Cortex of kidney (tissue), 1 donor: ENCODE results near the gene ZNF678.
"Not testable (repeated sequence)": the region's sequence is repeated elsewhere in the genome, so short reads cannot be mapped to it uniquely, and the experiment has no call there.

Source experiments
- DNase-seq: peaks from one replicate; lab custom pipeline; 2025; lab: John Stamatoyannopoulos, UW

ZNF678 gene

DNA sequence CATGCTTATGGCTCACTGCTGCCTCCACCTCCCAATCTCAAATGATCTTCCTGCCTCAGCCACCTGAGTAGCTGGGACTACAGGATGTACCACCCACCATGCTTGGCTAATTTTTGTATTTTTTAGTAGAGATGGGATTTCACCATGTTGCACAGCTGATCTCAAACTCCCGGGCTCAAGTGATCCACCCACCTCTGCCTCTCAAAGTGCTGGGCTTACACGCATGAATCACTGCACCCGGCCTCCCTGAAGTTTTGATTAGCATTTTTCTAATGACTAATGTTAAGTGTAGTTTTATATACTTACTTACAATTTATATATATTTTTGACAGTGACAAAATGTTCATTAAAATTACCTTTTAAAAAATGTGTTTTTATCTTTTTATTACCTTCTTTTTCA, 41.1 kb downstream of the ZNF678 start:
- no peak for DNase-seq

GRCh38 chr1:227606271-227606670, 42.9 kb downstream of the ZNF678 start:
- not testable (repeated sequence) for DNase-seq

- no peak for DNase-seq
Measured at GRCh38 chr1:227607336-227607898, 44.1 kb downstream of the ZNF678 start.

- DNase-seq, result no peak
Measured at GRCh38 chr1:227612658-227613057, 49.3 kb downstream of the ZNF678 start.

DNA sequence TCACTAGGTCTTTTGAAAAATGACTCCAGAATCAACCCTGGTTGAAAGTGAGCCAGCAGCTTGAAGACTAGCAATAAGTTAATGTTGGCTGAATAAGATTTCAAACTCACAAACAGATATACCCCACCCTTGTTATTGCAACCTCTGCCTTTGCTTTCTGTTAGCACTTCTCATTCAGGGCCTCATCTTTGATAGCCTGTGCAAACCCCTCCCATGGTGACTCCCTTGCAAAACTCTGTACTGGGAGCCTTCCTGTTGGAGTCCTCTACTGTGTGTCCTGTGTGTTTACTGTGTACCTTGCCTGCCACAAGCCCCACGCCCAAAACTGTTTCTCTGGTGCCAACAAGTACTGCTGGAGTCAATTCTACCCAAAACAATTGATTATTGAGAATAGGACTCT, 50.2 kb downstream of the ZNF678 start:
- no peak for DNase-seq

GRCh38 chr1:227621211-227621610, 57.9 kb downstream of the ZNF678 start:
- DNase-seq, result no peak

DNA sequence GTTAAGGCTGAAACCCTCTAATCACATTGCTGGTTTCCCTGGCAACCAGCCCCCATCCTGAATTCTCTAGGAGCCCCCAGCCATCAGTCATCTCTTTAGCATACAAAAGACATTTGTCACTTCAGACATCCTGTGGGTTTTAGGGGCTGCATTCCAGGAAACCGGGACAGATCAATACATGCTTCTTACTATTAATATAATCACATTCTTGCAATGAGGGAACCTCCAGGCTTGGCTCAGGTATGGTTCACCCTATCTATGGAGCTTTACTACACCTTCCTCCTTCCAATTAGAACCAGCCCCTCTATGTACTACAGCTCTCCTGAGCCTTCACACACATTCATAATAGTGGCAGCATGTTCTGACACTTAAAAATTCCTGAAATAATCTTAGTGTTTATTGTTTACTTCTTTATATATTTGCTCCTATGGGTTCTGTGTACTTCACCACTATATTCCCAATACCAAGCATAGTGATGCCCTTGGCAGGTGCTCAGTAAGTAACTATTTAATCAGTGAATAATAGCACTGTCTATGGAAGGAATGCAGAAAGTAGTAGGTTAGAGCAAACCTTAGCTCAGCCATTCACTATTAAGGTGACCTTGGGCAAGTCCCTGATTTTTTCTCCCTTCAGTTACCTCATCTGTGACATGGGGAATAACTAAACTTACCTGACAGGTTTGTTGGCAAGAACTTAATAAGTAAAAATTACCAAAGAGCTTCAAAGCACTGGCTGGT, 59.6 kb downstream of the ZNF678 start:
- no peak for DNase-seq

- DNase-seq, result no peak
Measured at GRCh38 chr1:227632325-227632724, 69.0 kb downstream of the ZNF678 start.

DNA sequence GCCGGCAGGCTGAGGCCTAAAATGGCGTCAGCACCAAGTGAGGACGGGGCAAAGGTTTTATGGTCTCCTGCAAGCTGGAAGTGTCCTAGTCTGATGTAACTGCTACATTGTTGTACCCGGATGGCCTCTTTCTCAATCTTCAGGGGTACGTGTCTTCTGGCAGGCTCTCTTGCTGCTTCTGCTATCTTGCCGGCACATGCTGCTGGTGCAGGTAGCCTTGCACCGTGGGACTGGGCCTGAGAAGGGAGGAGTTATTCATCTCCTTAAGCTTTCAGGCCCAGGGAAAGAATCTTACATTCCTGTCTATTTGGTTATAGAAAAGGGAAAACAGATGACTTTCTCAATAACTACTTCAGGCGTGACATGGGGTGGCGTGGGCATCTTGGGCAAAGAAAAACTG, 72.2 kb downstream of the ZNF678 start:
- no peak for DNase-seq

- DNase-seq, result no peak
Measured at GRCh38 chr1:227654431-227654830, 91.1 kb downstream of the ZNF678 start.

DNA sequence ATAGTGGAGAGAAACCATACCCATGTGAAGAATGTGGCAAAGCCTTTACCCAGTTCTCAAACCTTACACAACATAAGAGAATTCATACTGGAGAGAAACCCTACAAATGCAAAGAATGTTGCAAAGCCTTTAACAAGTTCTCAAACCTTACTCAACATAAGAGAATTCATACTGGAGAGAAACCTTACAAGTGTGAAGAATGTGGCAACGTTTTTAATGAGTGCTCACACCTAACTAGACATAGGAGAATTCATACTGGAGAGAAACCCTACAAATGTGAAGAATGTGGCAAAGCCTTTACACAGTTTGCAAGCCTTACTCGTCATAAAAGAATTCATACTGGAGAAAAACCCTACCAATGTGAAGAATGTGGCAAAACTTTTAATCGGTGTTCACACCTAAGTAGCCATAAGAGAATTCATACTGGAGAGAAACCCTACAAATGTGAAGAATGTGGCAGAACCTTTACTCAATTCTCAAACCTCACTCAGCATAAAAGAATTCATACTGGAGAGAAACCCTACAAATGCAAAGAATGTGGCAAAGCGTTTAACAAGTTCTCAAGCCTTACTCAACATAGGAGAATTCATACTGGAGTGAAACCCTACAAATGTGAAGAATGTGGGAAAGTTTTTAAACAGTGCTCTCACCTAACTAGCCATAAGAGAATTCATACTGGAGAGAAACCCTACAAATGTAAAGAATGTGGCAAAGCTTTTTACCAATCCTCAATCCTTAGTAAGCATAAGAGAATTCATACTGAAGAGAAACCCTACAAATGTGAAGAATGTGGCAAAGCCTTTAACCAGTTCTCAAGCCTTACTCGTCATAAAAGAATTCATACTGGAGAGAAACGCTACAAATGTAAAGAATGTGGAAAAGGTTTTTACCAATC, 91.7 kb downstream of the ZNF678 start:
- no peak for DNase-seq

DNA sequence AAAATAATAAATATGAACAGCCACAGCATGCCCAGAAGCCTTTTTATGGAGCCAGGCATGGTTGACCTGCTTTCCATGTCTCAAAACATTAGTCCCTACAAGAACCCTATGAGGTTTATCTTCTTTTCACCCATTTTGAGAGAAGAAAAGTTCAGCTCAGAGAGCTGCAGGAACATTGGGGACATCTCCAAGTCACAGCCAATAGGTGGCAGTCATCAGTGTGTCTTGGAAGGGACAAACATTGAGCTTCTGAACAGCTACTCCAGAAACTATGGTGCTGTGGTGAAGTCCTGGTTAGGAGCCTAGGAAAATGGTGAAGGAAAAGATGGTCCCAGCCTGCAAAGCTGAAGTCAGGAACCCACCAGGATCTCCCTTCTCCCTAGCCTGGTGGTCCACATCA, 98.1 kb downstream of the ZNF678 start:
- no peak for DNase-seq

DNA sequence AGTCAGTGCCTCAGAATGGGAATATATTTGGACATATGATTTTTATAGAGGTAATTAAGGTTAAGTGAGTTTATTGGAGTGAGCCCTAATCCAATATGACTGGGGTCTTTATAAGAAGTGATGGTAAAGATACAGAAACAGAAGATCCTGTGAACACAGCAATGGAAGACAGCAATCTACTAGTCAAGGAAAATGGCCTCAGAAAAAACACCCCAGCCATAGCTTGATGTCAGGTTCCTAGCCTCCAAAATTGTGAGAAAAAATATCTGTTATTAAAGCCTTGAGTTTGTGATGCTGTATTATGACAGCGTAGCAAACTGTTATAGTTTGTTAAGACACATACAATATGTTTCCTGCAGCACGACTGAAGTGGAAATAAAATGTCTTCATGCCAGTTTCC, 99.6 kb downstream of the ZNF678 start:
- no peak for DNase-seq

DNA sequence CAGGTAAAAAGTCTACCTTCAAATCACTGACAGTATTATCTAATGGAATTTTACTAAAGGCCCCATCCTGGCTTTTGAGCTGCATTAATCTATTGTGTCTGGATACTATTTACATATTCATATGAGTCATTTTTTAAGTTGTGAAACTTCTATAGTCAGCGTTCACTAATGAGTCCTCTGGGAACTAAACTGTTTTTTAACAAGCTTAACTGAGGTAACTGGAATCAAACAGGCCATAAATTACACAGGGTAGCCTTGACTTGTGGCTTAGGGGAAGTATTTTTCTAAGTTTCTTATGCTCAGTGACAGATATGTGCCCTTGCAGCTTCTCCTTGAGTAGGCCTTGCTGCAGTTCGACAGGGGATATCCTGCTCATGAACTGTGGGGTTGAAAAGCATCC, 102.9 kb downstream of the ZNF678 start:
- no peak for DNase-seq

DNA sequence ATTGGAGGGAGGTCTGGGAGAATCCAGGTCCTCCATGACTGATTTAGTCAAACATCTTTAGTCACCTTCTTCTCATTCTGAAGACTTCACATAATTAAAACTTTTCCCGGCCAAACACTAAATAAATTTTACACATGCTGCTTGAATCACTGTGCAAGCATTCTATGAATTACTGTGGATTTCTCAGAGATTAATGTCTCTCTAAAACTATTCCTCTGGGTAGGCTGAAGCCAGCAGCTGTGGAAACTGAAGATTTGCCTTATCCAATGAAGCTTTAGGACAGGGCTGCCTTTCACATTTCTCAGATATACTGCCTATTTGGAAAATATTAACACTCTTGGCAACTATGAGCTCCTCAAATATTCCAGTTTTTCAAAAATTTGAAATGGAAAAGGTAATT, 110.1 kb downstream of the ZNF678 start:
- no peak for DNase-seq

GRCh38 chr1:227685807-227686206, 122.5 kb downstream of the ZNF678 start:
- DNase-seq, result no peak

DNA sequence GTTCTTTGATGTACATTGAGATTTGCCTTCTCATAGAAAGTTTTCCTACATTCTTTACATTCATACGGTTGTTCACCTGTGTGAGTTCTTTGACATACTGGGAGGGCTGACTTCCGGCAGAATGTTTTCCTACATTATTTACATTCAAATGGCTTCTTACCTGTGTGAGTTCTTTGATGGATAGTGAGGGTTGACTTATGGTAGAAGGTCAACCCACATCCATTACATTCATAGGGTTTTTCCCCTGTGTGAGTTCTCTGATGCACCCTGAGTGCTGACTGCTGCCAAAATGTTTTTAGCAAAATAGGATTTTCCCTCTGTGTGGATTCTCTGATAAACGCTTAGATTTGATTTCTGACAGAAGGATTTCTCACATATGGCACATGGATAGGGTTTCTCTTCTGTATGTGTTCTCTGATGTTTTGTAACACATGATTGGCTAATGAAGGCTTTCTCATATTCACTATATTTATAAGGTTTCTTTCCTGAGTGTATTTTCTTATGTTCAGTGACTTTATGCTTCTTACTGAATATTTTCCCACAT, 134.0 kb downstream of the ZNF678 start:
- DNase-seq, result no peak

GRCh38 chr1:227701631-227702030, 138.3 kb downstream of the ZNF678 start:
- DNase-seq, result not testable (repeated sequence)

- no peak for DNase-seq
Measured at GRCh38 chr1:227707846-227708245, 144.5 kb downstream of the ZNF678 start.

- no peak for DNase-seq
Measured at GRCh38 chr1:227709451-227709850, 146.1 kb downstream of the ZNF678 start.

DNA sequence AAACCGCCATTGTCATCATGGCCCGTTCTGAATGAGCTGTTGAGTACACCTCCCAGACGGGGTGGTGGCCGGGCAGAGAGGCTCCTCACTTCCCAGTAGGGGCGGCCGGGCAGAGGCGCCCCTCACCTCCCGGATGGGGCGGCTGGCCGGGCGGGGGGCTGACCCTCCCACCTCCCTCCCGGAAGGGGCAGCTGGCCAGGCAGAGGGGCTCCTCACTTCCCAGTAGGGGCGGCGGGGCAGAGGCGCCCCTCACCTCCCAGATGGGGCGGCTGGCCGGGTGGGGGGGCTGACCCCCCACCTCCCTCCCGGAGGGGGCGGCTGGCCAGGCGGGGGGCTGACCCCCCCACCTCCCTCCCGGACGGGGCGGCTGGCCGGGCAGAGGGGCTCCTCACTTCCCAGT, 147.1 kb downstream of the ZNF678 start:
- DNase-seq, result not testable (repeated sequence)

GRCh38 chr1:227712648-227713047, 149.3 kb downstream of the ZNF678 start:
- DNase-seq, result no peak

- no peak for DNase-seq
Measured at GRCh38 chr1:227718932-227719331, 155.6 kb downstream of the ZNF678 start.
